Left lobe of liver (tissue), 2 donors: Measurements from ENCODE around the gene TOMM22. TPM values are rescaled to one million over a fixed set of nuclear protein-coding genes. Genes with fewer than 3 reads are reported as not detected.

Experiments used
- ATAC-seq: fragments of 200-7000 bp; cut with Tn5 transposase; one replicate; pipeline ENCODE4 v1.9.1; 2020; ENCODE audit warnings: mild to moderate bottlenecking, moderate library complexity
- DNase-seq: peaks from one replicate; pipeline ENCODE4 v3.0.0-alpha.2; 2020; ENCODE audit warnings: low spot score
- total RNA-seq: library from RNA; stranded (reverse); gene quantifications from one replicate; pipeline ENCODE4 v1.2.1, GENCODE V29; 2021
- donor health status: DM: no; HTN: no; CAD: no; lungs with moderate emphysema.
- donor health status: DM: no; HTN: yes; CAD: no.

TOMM22 gene
- total RNA-seq, 1 donor from 2014 or later = 29.0 TPM

DNA sequence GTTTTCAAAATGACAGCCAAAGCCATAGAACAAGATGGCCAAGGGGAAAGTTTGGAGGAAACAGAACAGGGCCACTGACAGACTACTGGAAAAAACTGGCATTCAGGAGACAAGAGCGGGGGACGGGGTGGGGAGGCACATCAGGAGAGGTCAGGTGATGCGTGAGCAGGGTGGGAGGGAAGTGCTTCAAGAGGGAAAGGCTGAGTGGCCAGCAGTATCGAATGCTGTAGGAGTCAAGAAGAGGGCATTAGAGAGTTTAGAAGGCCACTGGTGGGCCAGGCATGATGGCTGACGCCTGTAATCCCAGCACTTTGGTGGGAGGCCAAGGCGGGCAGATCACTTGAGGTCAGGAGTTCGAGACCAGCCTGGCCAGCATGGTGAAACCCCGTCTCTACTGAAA is 32.2 kb downstream of the TOMM22 start:
- DNase-seq (no peak), ATAC-seq (no peak)

DNA sequence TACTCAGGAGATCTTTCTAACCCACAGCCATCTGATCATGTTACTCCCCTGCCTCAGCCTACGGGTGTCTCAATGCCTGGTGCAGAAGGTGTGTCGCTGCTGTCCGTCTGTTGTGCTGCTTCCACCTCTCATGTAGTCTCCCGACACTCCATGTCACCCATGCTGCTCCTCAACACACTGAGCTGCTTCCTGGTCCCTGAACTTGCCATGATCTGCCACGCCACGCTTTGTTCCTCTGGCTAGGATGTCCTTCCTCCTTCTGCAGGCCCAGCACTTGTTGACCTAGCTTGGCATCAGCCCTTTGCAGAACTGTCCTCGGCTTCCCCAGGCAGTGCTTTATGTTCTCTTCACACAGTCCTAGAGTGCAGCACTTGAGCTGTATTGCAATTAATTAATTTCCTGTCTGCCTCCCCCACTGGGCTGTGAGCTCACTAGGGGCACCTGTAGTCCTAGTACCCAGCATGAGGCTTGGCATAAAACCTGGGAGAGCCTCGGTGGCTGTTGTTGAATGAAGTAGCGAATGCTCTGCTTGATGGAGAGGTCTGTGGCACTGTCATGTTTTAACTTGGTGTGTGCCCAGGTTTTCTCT is 33.5 kb downstream of the TOMM22 start:
- peak; percentile 40 for DNase-seq
- ATAC-seq = peak; percentile 42

DNA sequence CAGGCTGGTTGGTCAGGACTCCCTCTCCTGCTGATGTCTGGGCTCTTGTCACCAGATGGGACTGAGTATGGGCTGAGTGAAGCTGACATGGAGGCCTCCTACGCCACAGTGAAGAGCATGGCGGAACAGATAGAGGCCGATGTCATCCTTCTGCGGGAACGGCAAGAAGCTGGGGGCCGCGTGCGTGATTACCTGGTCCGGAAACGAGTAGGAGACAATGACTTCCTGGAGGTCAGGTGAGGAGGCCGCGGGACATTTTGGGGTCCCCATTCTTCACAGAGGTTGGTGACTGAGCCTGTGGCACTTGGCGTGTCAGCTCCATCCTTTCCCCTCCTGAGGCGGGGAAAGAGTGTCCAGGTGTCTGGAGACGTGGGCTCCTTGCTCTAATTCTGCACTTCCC is 34.1 kb downstream of the TOMM22 start:
- no peak for ATAC-seq
- peak; percentile 39 for DNase-seq

DNA sequence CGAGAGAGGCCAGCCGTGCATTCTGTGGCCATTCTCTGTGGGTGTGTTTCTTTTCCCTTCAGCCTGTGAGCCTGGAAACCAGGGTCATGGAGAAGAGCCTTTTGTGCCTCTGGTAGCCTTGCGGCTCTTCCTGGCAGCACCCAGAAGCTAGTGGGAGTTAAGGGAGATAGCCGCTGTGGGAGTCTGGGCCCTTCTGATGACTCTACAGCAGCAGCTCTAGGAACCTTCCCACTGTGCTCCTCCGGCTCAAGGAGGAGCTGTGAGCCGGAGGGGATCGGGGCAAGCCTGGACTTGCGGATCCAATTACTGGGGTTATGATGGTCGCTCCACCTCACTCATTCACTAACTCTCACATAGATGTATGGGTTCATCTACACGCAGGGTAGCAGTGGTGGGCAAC is 34.5 kb downstream of the TOMM22 start:
- no peak for DNase-seq
- ATAC-seq = no peak

DNA sequence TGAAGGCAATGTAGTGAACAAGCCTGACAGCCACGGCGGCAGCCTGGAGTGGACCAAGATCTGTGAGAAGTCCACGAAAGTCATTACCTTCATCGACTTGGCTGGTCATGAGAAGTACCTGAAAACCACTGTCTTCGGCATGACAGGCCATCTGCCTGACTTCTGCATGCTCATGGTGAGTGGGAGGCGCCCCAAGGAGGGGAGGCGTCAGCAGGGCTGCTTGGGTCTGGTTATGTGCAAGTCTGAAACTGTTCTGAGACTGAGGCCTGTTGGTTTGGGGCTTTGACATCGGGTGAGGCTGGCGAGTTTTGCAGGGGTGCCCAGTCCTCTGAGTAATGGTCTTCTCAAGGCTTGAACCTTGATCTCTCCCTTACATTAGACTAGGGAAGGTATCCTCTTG is 35.1 kb downstream of the TOMM22 start:
- ATAC-seq = no peak
- DNase-seq = no peak

DNA sequence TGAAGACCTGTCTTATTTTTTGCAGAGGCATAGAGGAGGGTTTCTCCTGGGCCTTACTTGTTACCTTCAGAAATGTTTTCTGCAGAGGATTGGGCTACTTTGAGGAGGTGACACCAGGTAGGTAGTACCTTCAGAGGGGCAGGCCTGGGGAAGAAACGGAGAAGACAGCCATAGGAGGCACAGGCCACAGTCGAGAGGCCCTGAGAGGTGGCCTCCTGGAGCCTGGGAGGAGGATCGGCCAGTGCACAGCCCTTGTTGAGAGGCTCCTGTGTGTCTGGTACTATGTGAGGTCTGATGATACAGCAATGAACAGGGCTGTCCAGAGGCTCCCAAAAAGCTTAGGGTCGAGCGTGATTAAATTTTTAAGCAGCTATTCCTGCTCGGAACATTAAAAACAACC is 35.5 kb downstream of the TOMM22 start:
- no peak for DNase-seq
- ATAC-seq = no peak

DNA sequence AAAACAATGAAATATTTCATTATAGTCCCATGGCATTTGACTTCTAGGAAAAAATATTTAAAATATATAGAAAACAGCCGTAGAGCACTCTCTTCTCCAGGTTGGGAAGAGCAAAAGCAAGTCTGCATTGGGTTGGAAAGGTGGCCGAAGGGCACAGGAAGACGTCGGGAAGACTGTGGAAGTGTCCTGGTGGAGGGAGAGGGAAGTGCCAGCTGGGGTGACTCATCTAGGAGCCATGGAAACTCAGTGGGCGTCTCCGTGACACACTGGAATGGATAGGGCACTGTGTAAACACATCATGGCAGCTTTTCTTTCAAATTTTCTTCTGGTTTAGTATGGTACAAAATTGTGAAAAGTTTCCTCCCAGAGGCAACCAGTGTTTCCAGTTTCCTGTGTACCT is 36.7 kb downstream of the TOMM22 start:
- ATAC-seq (peak; percentile 56), DNase-seq (no peak)

DNA sequence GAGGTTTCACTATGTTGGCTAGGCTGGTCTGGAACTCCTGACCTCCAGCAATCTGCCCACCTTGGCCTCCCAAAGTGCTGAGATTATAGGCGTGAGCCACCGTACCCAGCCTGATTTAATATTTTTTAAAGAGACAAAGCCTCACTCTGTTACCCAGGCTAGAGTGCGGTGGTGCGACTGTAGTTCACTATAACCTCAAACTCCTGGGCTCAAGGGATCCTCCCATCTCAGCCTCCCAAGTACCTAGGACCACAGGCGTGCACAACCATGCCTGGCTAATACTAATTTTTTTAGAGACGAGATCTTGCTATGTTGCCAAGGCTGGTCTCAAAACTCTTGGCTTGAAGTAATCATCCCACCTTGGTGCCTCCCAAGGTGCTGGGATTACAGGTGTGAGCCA is 37.4 kb downstream of the TOMM22 start:
- ATAC-seq = no peak

DNA sequence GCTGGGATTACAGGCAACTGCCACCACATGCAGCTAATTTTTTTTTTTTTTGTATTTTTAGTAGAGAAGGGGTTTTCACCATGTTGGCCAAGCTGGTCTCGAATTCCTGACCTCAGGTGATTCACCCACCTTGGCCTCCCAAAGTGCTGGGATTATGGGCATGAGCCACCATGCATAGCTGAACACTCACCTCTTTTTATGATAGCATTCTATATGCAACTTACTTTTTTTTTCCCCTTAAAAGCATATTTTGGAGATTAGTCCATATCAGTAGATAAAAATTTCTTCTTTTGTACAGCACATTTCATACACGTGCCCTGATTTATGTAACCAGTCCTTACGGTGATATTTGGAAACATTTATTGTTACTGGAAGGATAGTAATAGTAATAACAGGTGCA is 38.6 kb downstream of the TOMM22 start:
- no peak for ATAC-seq
- DNase-seq = no peak

More for the DNA sequence above, 37.4 kb downstream of the TOMM22 start:
- DNase-seq = no peak

DNA sequence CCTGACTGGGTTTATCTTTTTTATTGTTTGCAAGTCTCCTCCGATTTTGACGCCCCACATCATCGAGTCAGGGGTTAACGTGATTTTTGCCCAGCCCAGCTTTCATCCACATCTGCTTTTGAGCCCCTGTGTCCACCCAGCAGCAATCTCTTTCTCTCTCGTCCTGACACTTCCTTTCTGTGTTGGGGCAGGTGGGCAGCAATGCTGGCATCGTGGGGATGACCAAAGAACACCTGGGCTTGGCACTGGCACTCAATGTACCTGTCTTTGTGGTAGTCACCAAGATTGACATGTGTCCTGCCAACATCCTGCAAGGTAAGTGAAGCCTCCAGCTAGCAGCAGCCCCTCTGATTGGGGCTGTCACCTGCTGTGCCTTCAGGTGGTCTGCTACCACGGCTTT is 39.8 kb downstream of the TOMM22 start:
- no peak for DNase-seq
- ATAC-seq = no peak

DNA sequence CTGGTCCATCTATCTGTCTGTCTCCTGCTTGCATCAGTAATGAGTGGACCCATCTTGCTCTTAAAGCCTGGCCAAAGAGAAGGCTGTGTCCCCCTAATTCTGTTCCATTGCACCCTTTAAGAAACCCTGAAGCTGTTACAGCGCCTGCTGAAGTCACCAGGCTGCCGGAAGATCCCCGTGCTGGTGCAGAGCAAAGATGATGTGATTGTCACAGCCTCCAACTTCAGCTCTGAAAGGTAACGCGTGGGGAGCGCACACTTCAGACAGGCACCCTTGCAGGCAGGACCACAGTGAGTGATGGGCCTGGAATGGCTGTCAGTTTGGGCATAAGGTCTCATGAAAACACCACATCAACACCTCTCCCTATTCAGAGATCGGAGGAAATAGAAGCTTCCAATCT is 42.4 kb downstream of the TOMM22 start:
- DNase-seq = no peak
- no peak for ATAC-seq

DNA sequence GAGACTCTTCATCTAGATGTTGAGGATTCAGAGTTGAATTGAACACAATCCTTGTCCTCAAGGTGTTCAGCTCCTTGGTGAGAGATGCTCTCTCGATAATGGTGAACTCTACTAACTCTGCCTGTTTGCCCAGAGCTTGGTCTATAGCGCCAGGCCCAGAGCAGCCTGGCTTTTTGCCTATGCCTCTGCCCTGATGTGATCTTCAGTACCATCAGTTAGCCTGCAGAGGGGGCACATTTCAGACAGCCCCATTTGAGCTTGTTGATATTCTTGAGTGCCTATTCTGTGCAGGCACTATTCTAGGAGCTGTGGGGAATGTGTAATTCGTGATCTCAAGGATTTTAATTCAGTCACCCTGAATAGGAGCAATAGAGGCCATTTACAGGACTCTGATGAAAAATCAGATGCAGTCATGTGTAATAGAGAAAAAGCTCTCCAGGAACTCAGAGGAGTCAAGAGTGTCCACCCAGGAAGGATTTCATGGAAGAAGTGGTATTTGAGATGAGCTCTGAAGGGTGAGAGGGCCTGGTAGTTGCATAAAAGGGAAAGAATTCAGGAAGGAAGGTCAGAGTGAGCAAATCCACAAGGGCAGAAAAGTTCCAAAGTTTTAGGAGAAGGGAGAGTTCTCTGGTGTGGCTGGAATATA is 43.3 kb downstream of the TOMM22 start:
- DNase-seq = peak; percentile 65

DNA sequence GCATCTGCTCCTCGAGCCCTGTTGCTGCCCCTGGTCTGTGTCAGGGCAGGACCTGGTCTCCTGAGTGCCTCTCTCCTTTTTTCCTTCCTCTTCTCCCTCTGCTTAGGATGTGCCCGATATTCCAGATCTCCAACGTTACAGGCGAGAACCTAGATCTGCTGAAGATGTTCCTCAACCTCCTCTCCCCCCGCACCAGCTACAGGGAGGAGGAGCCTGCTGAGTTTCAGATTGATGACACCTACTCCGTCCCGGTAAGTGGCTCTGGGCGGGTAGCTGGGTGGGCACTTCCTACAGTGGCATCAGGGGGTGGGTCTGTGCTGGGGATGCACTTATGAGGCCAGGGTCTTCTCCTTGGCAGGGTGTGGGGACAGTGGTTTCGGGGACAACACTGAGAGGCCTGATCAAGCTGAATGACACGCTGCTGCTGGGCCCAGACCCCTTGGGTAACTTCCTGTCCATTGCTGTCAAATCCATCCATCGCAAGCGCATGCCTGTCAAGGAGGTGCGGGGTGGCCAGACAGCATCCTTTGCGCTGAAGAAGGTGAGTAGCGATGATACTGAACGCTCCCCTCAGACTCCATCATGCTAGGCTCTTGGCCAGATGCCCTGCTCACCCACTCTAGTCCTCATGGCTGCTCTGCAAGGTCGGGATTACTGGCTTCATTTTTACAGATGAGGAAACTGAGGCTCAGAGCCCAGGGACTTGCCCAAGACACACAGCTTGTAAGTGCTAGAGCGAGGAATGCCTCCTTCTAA is 44.3 kb downstream of the TOMM22 start:
- DNase-seq = no peak
- no peak for ATAC-seq

More for the DNA sequence above, 43.3 kb downstream of the TOMM22 start:
- ATAC-seq = peak; percentile 89

DNA sequence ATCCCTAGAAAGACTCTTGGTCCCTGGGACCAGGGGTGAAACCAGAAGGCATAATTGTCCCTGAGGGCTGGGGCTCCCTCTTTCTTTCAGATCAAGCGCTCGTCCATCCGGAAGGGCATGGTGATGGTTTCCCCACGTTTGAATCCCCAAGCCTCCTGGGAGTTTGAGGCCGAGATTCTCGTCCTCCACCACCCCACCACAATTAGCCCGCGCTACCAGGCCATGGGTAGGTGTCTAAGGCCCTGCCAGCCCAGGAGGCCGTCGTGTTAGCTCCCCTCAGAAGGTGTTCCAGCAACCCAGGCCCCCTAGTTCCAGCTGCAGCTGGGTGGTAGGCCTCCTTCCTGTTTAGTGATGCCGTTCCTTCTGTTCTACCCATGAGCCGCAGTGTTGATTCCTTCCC is 45.4 kb downstream of the TOMM22 start:
- ATAC-seq (no peak), DNase-seq (no peak)

DNA sequence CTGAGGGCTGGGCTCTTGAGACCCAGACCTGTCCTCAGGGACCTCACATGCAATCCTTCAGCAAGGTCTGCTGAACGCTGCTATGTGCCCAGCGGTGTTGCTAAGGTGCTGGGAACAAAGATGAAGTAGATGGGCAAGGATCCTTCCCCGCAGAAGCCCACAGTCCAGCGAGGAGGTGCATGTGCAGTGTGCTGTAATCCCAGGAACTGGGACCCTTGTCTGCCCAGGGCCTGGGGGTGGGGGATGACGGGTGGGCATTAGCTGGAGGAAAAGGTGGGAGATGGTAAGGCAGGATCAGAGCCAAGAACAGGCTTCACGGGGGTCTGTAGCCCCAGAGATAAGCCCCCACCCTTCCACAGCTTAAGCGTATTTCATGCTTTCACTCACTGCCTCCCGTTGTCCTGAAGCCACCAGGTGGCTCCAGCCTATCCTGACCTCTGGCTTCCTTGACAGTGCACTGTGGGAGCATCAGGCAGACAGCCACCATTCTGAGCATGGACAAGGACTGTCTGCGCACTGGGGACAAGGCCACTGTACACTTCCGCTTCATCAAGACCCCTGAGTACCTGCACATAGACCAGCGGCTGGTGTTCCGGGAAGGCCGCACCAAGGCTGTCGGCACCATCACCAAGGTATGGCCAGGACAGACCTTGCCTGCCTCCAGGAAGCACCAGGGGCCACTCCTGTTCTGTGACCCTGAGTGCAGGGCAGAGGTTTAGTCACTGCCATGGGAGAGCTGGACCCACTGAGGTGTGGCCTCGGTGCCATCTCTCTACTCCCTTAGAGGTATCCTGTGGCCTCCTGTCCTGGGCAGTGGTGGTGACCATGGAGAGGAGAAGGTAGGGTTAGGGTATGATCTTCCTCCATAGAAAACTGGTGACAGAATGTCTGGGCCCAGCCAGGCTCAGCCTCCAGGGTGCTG is 46.0 kb downstream of the TOMM22 start:
- ATAC-seq = no peak
- DNase-seq = no peak

DNA sequence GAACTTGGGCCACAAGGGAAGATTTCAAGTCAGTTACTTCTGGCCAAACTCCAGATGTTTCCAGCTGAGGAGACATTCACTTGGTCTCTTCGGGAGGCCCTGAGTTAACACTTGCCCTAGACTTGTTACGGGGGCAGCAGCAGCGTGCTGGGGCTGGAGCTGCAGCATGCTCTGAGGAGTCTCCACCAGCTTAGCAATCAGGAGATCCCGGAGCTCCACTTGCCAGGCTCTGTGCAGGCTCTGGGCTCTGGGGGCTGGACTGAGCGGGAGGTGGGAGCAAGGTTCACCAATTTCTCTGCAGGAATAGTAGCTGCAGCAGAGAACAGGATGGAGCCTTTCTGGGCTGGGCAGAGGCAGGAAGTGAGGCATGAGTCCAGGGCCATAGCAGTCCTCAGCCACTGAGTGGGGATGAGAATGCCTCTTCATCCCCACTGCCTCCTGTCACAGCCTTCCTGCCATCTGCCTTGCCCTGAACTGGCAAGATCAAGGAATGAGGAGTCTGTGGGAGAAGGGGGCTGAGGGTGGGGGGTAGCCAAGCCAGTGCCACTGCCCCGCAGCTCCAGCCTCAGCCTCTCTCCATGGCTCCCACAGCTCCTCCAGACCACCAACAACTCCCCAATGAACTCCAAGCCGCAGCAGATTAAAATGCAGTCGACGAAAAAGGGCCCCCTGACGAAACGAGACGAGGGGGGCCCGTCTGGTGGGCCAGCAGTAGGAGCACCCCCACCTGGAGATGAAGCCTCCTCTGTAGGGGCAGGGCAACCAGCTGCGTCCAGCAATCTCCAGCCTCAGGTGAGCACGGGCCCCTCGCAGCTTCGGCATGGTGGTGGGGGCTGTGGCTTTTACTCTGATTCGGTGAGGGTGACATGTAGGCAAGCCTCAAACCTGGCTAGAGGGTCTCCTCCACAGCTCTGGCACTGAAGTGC is 47.4 kb downstream of the TOMM22 start:
- ATAC-seq (no peak), DNase-seq (no peak)

DNA sequence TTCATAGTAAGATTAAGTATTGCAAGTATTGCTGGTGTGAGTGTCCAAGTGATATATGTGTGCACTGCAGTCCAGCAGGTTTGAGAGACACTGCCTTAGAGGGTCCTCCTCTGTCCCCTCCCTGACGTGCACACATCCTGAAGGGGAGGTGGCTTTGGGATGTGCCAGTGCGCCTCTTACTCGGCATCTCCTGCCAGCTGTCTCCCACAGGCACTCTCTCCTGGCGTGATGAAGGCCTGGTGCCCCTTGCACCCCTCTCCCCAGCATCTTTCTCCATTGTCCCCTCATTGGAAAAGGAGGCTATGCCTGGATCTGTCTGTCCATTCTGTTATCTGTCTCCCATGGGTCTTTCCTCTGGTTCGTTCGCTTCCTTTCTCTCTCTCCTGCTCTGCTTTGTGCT is 48.2 kb downstream of the TOMM22 start:
- ATAC-seq = no peak
- DNase-seq = no peak

DNA sequence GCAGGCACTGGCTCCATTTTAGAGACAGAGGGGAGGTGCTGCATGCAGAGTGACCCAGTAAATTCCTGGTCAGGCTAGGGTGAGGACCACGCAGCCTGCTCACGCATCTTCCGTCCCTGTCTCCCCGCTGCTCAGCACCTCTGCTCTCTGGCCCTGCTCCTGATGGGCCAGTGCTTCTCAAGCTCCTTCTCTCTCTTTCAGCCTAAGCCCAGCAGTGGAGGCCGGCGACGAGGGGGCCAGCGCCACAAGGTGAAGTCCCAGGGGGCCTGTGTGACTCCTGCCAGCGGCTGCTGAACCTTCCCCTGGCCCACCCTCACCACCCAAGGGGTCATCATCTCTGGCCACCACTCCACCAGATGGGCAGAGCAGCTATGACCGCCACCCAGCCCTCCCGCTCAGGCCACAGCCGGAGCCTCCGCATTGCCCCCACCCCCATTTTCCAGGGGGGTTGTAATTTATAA is 48.7 kb downstream of the TOMM22 start:
- DNase-seq = no peak
- ATAC-seq = no peak

DNA sequence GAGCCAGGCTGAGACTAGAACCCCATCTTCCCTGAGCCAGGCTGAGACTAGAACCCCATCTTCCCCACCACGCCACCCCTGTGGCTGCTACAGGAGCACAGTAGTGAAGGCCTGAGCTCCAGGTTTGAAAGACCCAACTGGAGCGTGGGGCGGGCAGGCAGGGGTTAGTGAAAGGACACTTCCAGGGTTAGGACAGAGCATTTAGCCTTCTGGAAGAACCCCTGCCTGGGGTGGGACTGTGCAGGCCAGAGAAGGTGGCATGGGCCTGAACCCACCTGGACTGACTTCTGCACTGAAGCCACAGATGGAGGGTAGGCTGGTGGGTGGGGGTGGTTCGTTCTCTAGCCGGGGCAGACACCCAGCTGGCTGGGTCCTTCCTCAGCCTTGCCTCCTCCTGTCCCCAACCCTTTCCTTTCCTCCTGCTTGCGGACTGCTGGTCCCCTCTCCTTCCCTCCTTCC is 50.0 kb downstream of the TOMM22 start:
- DNase-seq = peak; percentile 54

DNA sequence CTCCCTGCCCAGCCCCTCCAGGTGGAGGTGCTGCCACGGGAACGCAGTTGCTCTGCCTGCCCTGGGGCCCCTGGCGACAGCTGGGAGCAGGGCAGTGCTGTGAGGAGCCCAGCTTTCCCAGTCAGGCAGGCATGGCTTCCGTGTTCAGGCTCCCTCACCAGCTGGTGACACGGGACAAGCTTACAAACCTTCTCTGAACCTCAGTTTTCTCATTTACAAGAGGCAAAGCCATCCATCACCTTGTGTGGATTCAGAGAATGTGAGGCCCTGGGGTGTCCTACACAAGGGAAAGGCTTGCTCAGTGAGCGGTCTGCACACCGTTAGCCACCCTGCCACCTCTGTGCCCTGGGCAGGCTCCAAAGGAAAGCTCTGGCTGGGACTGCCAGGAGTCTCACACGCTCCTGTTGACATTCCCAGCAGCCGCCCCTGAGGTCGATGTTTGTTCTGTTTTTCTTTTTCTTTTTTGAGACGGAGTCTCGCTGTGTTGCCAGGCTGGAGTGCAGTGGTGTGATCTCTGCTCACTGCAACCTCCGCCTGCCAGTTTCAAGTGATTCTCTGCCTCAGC is 50.6 kb downstream of the TOMM22 start:
- DNase-seq (peak; percentile 88), ATAC-seq (peak; percentile 68)

More for the DNA sequence above, 50.0 kb downstream of the TOMM22 start:
- peak; percentile 0 for ATAC-seq
